GM23338 (cell line): Measurements from ENCODE around the gene ZNRF1. TPM values are rescaled to one million over a fixed set of nuclear protein-coding genes. Genes with fewer than 3 reads are reported as not detected.

ENCODE experiments used
- ATAC-seq: fragments of 200-7000 bp; cut with Tn5 transposase; 3 replicates; pipeline ENCODE4 v1.9.1; 2020
- DNase-seq: peaks from one replicate; pipeline ENCODE4 v3.0.0-alpha.2; 2015; ENCODE audit warnings: low spot score
- H2AFZ ChIP-seq: fragments of 200-600 bp; sonication (generic); 2 replicates; pipeline ENCODE4 v1.8.0; 2016; ENCODE audit warnings: antibody characterized with exemption, mild to moderate bottlenecking, moderate library complexity
- H3F3A ChIP-seq: fragments of 200-600 bp; sonication (generic); replicated peaks from 2 replicates; pipeline ENCODE4 v1.8.0; 2017; ENCODE audit warnings: antibody characterized with exemption, mixed run types, low read depth
- H3K27ac ChIP-seq: fragments of 200-600 bp; sonication (generic); 2 replicates; pipeline ENCODE4 v1.6.1; 2016; ENCODE audit warnings: low read depth
- H3K27me3 ChIP-seq: fragments of 200-600 bp; sonication (generic); 2 replicates; pipeline ENCODE4 v1.8.0; 2016; ENCODE audit warnings: mild to moderate bottlenecking, mixed run types, moderate library complexity; ENCODE audit not compliant: insufficient read depth
- H3K36me3 ChIP-seq: fragments of 200-600 bp; sonication (generic); 2 replicates; pipeline ENCODE4 v1.8.0; 2016; ENCODE audit warnings: mild to moderate bottlenecking; ENCODE audit not compliant: insufficient read depth
- H3K4me1 ChIP-seq: fragments of 200-600 bp; sonication (generic); 2 replicates; pipeline ENCODE4 v1.8.0; 2016; ENCODE audit warnings: mild to moderate bottlenecking, moderate library complexity; ENCODE audit not compliant: insufficient read depth
- H3K4me2 ChIP-seq: fragments of 200-600 bp; sonication (generic); 2 replicates; pipeline ENCODE4 v1.7.1; 2017; ENCODE audit warnings: mixed run types
- H3K4me3 ChIP-seq: fragments of 200-600 bp; sonication (generic); 2 replicates; pipeline ENCODE4 v1.6.1; 2016; ENCODE audit warnings: mixed run types
- H3K79me2 ChIP-seq: fragments of 200-600 bp; sonication (generic); replicated peaks from 2 replicates; pipeline ENCODE4 v1.8.0; 2017; ENCODE audit warnings: mild to moderate bottlenecking; ENCODE audit not compliant: insufficient read depth
- H3K9me2 ChIP-seq: fragments of 200-600 bp; sonication (generic); 2 replicates; pipeline ENCODE4 v1.8.0; 2017; ENCODE audit not compliant: insufficient read depth
- H4K20me1 ChIP-seq: fragments of 200-600 bp; sonication (generic); replicated peaks from 2 replicates; pipeline ENCODE4 v1.8.0; 2017; ENCODE audit warnings: mild to moderate bottlenecking; ENCODE audit not compliant: insufficient read depth
- H3K27ac Mint-ChIP-seq: 2 replicates; pipeline ENCODE4 v1.8.0; 2020; ENCODE audit warnings: inconsistent platforms, mild to moderate bottlenecking, moderate library complexity, mixed read lengths
- H3K27me3 Mint-ChIP-seq: 3 replicates; pipeline ENCODE4 v1.8.0; 2022; ENCODE audit warnings: low read depth, mild to moderate bottlenecking, moderate library complexity, mixed read lengths, inconsistent platforms; ENCODE audit not compliant: insufficient read depth, poor library complexity
- H3K36me3 Mint-ChIP-seq: 3 replicates; pipeline ENCODE4 v1.8.0; 2021; ENCODE audit warnings: low read depth, mild to moderate bottlenecking, inconsistent platforms, moderate library complexity, mixed read lengths
- H3K4me1 Mint-ChIP-seq: 3 replicates; pipeline ENCODE4 v1.8.0; 2020; ENCODE audit warnings: mild to moderate bottlenecking, inconsistent platforms, mixed read lengths
- H3K4me3 Mint-ChIP-seq: 3 replicates; pipeline ENCODE4 v1.8.0; 2021; ENCODE audit warnings: moderate library complexity, mild to moderate bottlenecking, inconsistent platforms, mixed read lengths
- H3K9me3 Mint-ChIP-seq: 3 replicates; pipeline ENCODE4 v1.8.0; 2020; ENCODE audit warnings: moderate library complexity, mild to moderate bottlenecking, inconsistent platforms, mixed read lengths
- CREB1 ChIP-seq: fragments of 250-450 bp; sonication (Bioruptor Pico); IDR thresholded peaks from 2 replicates; pipeline ENCODE4 v1.5.0; 2020; ENCODE audit warnings: low read depth, mild to moderate bottlenecking, moderate library complexity
- CTCF ChIP-seq, 2 experiments: fragments of 200-600 bp in 1 of 2; sonication (generic) in 1 of 2; conservative IDR thresholded peaks; 2 replicates each; pipeline versions ENCODE4 v1.5.1 to v1.6.1; 2016 to 2017; ENCODE audit warnings: antibody characterized with exemption in 2 of 2, low read depth in 2 of 2, mild to moderate bottlenecking in 2 of 2, moderate library complexity in 1 of 2
- EZH2 ChIP-seq: fragments of 200-600 bp; sonication (generic); IDR thresholded peaks from one replicate; pipeline ENCODE4 v1.8.0; 2017; ENCODE audit warnings: antibody characterized with exemption, mild to moderate bottlenecking, low read depth; ENCODE audit not compliant: unreplicated experiment
- REST ChIP-seq: IDR thresholded peaks from one replicate; pipeline ENCODE4 v1.6.1; 2018; ENCODE audit warnings: antibody characterized with exemption; ENCODE audit not compliant: unreplicated experiment
- STAT1 ChIP-seq: IDR thresholded peaks from one replicate; pipeline ENCODE4 v1.6.1; 2016; ENCODE audit warnings: antibody characterized with exemption; ENCODE audit not compliant: unreplicated experiment
- ZNF114 ChIP-seq: fragments of 250-450 bp; sonication (Bioruptor Pico); IDR thresholded peaks from 2 replicates; pipeline ENCODE4 v1.5.0; 2020; ENCODE audit warnings: mild to moderate bottlenecking, moderate library complexity
- ZNF331 ChIP-seq: fragments of 250-450 bp; sonication (Bioruptor Pico); IDR thresholded peaks from 2 replicates; pipeline ENCODE4 v1.5.0; 2020; ENCODE audit warnings: low read depth, mild to moderate bottlenecking, moderate library complexity
- polyA plus RNA-seq: library from polyadenylated mRNA; unstranded; fragments of >200 nt; fragmentation: Nextera tagmentation; extraction: Ambion mirVana; gene quantifications from 2 replicates; pipeline ENCODE4 v1.2.1, GENCODE V29; 2016
- total RNA-seq: library from RNA; depleted of rRNA; stranded (reverse); fragments of >200 nt; shearing (Covaris generic); gene quantifications from 2 replicates; pipeline ENCODE4 v1.2.3, GENCODE V29; 2014
- TF ChIP-seq, protein P1 (sequence below): fragments of 250-450 bp; sonication (Bioruptor Pico); IDR thresholded peaks from 2 replicates; pipeline ENCODE4 v1.5.0; 2020; ENCODE audit warnings: mild to moderate bottlenecking, moderate library complexity
- TF ChIP-seq, protein P2 (sequence below): IDR thresholded peaks from 2 replicates; pipeline ENCODE4 v1.6.1; 2016; ENCODE audit warnings: antibody characterized with exemption

ZNRF1 gene
- total and polyA plus RNA-seq, 2 experiments from 2014 or later = 22.4 to 42.1 TPM

- Histone ChIP-seq H3F3A (no peaks in the 10 kb centered on the region), H4K20me1 (peaks cover 26% of the 10 kb centered on the region; the same call in 1 of the 2 replicates), H3K4me3 (no peak overlapping the region), H3K36me3 (no peaks in the 10 kb centered on the region), H2AFZ (no peak overlapping the region), H3K4me2 (no peak overlapping the region), H3K4me1 (no peaks in the 10 kb centered on the region; the same call in 1 of the 2 replicates), H3K27ac (no peak overlapping the region), H3K27me3 (no peaks in the 10 kb centered on the region), H3K9me2 (no peaks in the 10 kb centered on the region), H3K79me2 (peaks cover 98% of the 10 kb centered on the region)
- peaks cover 18% of the 10 kb centered on the region; the same call in 2 of the 3 replicates for H3K4me1 Mint-ChIP-seq
- peaks cover 7% of the 10 kb centered on the region for H3K27me3 Mint-ChIP-seq
- peaks cover 36% of the 10 kb centered on the region for H3K36me3 Mint-ChIP-seq
- peaks cover 26% of the 10 kb centered on the region for H3K9me3 Mint-ChIP-seq
- ATAC-seq = no peak
- no peak for TF ChIP-seq REST
- DNase-seq = no peak
- H3K27ac Mint-ChIP-seq = no peak overlapping the region
- no peak overlapping the region for H3K4me3 Mint-ChIP-seq
These were observed 22.6 kb downstream of the ZNRF1 start for GRCh38 chr16:75021410-75021809.

GRCh38 chr16:75022567-75022966 is 23.7 kb downstream of the ZNRF1 start:
- Histone ChIP-seq H3F3A (no peaks in the 10 kb centered on the region), H3K9me2 (no peaks in the 10 kb centered on the region), H3K27me3 (no peaks in the 10 kb centered on the region), H3K36me3 (no peaks in the 10 kb centered on the region), H2AFZ (no peak overlapping the region), H3K4me1 (no peaks in the 10 kb centered on the region; the same call in 1 of the 2 replicates), H4K20me1 (peaks cover 22% of the 10 kb centered on the region; the same call in 1 of the 2 replicates), H3K4me2 (no peak overlapping the region), H3K27ac (no peak overlapping the region), H3K4me3 (no peak overlapping the region), H3K79me2 (peaks cover 98% of the 10 kb centered on the region)
- no peak overlapping the region for H3K27ac Mint-ChIP-seq
- peaks cover 7% of the 10 kb centered on the region for H3K27me3 Mint-ChIP-seq
- H3K4me3 Mint-ChIP-seq = no peak overlapping the region
- peaks cover 26% of the 10 kb centered on the region for H3K9me3 Mint-ChIP-seq
- peaks cover 36% of the 10 kb centered on the region for H3K36me3 Mint-ChIP-seq
- peaks cover 14% of the 10 kb centered on the region; the same call in 2 of the 3 replicates for H3K4me1 Mint-ChIP-seq
- DNase-seq = no peak
- no peak for ATAC-seq
- TF ChIP-seq EZH2 (no peak), STAT1 (no peak), ZNF114 (CRISPR knock-in tag) (no peak), CTCF (conservative IDR thresholded peaks at IDR 0.05; ENCODE audit: low read depth in 2 of 2) (no peak), CREB1 (CRISPR knock-in tag) (no peak), ZNF331 (no peak)
- TF ChIP-seq, protein P1, sequence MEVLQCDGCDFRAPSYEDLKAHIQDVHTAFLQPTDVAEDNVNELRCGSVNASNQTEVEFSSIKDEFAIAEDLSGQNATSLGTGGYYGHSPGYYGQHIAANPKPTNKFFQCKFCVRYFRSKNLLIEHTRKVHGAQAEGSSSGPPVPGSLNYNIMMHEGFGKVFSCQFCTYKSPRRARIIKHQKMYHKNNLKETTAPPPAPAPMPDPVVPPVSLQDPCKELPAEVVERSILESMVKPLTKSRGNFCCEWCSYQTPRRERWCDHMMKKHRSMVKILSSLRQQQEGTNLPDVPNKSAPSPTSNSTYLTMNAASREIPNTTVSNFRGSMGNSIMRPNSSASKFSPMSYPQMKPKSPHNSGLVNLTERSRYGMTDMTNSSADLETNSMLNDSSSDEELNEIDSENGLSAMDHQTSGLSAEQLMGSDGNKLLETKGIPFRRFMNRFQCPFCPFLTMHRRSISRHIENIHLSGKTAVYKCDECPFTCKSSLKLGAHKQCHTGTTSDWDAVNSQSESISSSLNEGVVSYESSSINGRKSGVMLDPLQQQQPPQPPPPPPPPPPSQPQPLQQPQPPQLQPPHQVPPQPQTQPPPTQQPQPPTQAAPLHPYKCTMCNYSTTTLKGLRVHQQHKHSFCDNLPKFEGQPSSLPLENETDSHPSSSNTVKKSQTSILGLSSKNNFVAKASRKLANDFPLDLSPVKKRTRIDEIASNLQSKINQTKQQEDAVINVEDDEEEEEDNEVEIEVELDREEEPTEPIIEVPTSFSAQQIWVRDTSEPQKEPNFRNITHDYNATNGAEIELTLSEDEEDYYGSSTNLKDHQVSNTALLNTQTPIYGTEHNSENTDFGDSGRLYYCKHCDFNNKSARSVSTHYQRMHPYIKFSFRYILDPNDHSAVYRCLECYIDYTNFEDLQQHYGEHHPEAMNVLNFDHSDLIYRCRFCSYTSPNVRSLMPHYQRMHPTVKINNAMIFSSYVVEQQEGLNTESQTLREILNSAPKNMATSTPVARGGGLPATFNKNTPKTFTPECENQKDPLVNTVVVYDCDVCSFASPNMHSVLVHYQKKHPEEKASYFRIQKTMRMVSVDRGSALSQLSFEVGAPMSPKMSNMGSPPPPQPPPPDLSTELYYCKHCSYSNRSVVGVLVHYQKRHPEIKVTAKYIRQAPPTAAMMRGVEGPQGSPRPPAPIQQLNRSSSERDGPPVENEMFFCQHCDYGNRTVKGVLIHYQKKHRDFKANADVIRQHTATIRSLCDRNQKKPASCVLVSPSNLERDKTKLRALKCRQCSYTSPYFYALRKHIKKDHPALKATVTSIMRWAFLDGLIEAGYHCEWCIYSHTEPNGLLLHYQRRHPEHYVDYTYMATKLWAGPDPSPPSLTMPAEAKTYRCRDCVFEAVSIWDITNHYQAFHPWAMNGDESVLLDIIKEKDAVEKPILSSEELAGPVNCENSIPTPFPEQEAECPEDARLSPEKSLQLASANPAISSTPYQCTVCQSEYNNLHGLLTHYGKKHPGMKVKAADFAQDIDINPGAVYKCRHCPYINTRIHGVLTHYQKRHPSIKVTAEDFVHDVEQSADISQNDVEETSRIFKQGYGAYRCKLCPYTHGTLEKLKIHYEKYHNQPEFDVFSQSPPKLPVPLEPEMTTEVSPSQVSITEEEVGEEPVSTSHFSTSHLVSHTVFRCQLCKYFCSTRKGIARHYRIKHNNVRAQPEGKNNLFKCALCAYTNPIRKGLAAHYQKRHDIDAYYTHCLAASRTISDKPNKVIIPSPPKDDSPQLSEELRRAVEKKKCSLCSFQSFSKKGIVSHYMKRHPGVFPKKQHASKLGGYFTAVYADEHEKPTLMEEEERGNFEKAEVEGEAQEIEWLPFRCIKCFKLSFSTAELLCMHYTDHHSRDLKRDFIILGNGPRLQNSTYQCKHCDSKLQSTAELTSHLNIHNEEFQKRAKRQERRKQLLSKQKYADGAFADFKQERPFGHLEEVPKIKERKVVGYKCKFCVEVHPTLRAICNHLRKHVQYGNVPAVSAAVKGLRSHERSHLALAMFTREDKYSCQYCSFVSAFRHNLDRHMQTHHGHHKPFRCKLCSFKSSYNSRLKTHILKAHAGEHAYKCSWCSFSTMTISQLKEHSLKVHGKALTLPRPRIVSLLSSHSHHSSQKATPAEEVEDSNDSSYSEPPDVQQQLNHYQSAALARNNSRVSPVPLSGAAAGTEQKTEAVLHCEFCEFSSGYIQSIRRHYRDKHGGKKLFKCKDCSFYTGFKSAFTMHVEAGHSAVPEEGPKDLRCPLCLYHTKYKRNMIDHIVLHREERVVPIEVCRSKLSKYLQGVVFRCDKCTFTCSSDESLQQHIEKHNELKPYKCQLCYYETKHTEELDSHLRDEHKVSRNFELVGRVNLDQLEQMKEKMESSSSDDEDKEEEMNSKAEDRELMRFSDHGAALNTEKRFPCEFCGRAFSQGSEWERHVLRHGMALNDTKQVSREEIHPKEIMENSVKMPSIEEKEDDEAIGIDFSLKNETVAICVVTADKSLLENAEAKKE (CRISPR knock-in tag) = no peak
- TF ChIP-seq, protein P2, sequence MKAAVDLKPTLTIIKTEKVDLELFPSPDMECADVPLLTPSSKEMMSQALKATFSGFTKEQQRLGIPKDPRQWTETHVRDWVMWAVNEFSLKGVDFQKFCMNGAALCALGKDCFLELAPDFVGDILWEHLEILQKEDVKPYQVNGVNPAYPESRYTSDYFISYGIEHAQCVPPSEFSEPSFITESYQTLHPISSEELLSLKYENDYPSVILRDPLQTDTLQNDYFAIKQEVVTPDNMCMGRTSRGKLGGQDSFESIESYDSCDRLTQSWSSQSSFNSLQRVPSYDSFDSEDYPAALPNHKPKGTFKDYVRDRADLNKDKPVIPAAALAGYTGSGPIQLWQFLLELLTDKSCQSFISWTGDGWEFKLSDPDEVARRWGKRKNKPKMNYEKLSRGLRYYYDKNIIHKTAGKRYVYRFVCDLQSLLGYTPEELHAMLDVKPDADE = no peak
